Left colon (tissue), 2 donors: Measurements from ENCODE around the gene SCN4B. TPM values are rescaled to one million over a fixed set of nuclear protein-coding genes. Genes with fewer than 3 reads are reported as not detected.

Experiments
- ATAC-seq: fragments of 200-7000 bp; cut with Tn5 transposase; one replicate; pipeline ENCODE4 v1.9.1; 2020; ENCODE audit warnings: mild to moderate bottlenecking, moderate library complexity
- DNase-seq, 2 donors: peaks; one replicate each; pipeline ENCODE4 v3.0.0-alpha.2; 2020
- intact Hi-C, 2 donors: fragments of 100-400 bp; cut with DNase I in 1 of 2; cut with micrococcal nuclease in 1 of 2; formaldehyde crosslinking; loops; one replicate each; pipeline versions ENCODE4 v1.11.2 to v1.14.0; 2022; cut with DNase I, micrococcal nuclease
- total RNA-seq, 2 donors: library from RNA; stranded (reverse); fragmentation: NEBNext Ultra II Directional; extraction: Animal tissue kit (Norgen Biotek cat#: 25700); gene quantifications; one replicate each; pipeline ENCODE4 v1.2.1, GENCODE V29; 2021
- donor health status: DM: no; HTN: no; CAD: no.
- donor health status: DM: yes; HTN: yes; CAD: no.

Gene SCN4B
- total RNA-seq, 2 donors from 2014 or later, result 0.67 to 1.6 TPM

- peak; percentile 48 for ATAC-seq
- no peak for DNase-seq
- intact Hi-C loops, result no loop called here
These were observed 4.0 kb upstream of the SCN4B start for GRCh38 chr11:118156531-118157185.

GRCh38 chr11:118155776-118156530, 3.3 kb upstream of the SCN4B start:
- DNase-seq, result no peak
- ATAC-seq, result no peak
- intact Hi-C loops, result no loop called here

DNA sequence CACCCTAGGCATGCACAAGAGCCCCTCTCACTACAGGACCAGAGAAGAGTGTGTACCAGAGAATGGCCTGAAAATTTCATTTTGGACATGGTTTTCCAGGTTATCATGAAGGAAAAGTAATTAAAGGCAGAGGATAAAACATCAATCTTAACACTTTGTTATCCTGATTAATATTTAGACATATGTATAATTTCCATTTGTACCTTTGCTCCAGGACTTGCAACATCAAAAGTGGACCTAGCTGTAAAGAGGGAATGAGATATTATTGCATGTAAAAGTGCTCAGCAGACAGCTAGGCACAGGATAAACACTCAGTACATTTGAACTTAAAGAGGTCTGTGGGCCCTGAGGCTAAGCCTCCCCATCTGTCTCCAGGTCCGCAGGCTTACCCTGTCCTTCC, 2.0 kb upstream of the SCN4B start:
- DNase-seq, result no peak
- intact Hi-C loops, result no loop called here
- ATAC-seq, result no peak

- no peak for DNase-seq
- intact Hi-C loops, result no loop called here
These were observed 1.4 kb upstream of the SCN4B start for GRCh38 chr11:118153976-118154375.

GRCh38 chr11:118153516-118153915, 893 bp upstream of the SCN4B start:
- ATAC-seq, result no peak
- intact Hi-C loops, result no loop called here
- DNase-seq, result no peak

More at GRCh38 chr11:118153976-118154375, 1.4 kb upstream of the SCN4B start:
- ATAC-seq, result no peak

DNA sequence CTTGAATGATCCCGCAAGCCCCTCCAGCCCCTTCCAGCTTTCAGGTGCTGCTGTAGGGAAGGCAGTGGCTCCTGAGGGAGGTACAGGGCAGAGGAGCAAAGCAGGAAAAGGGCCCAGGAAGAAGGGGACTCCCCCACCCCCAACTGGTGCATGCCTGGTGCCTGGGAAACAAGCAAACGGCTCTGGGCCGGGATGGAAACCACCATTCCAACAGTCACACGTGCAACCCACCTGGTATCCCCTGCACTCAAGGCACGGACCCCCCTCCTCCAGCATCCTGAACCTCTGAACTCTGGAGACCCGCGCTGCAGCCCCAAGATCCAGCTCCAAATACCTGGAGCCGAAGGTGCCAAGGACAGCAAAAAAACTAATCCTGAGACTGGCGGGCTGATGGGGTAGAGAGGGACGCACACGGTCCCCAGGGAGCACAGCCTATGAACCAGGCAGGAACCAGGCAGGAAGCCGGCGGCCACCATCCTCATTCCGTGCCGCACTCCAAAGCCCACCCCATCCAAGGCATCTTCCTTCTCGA, 537 bp downstream of the SCN4B start:
- DNase-seq, result no peak
- no peak for ATAC-seq
- intact Hi-C loops, result no loop called here

GRCh38 chr11:118151431-118151830, 1.2 kb downstream of the SCN4B start:
- intact Hi-C loops, result no loop called here
- ATAC-seq (no peak), DNase-seq (no peak)

GRCh38 chr11:118149493-118149892, 3.1 kb downstream of the SCN4B start:
- intact Hi-C loops, result no loop called here
- ATAC-seq, result no peak
- DNase-seq, result no peak

GRCh38 chr11:118148856-118149255, 3.8 kb downstream of the SCN4B start:
- intact Hi-C loops, result no loop called here
- DNase-seq (no peak), ATAC-seq (no peak)

DNA sequence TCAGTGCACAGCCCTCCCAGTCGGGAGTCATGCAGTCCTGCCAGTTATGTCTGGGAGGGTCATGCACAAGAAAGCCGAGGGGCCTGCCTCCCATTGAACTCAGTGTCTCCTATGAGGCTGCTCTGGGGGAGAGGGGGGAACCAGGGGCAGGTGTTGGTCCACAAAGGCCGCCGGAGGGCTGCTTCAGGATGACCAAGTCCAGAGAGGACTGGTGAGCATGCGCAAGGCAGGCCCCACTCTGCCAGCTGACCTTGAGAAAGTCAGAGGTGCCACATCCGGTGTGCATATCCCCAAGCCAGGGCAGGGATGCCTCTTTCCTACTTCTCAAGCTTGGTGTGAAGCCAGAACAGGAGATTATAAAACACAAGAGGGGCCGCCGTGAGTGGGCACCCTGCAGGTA, 4.4 kb downstream of the SCN4B start:
- intact Hi-C loops, result no loop called here

DNA sequence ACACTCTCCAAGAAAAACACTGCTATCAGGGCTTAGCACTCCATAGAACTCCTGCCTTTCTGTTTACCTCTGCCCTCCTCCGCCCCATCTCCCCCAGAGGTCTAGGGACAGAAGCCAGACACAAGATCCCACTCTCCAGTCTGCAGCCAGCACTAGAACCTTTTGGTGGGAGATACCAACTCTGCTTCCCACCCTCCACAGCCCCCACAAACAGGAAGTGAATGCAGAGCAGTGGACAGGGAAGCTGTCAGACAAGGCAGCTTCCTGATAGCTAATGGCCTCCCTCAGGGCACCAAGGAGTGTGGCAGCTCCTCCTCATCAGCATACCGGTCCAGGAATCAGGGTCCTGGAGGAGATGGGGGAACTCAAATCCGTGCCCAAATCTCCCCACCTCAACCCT, 5.1 kb downstream of the SCN4B start:
- DNase-seq (no peak), ATAC-seq (no peak)
- intact Hi-C loops, result no loop called here

More for the DNA sequence above, 4.4 kb downstream of the SCN4B start:
- ATAC-seq (no peak), DNase-seq (no peak)

DNA sequence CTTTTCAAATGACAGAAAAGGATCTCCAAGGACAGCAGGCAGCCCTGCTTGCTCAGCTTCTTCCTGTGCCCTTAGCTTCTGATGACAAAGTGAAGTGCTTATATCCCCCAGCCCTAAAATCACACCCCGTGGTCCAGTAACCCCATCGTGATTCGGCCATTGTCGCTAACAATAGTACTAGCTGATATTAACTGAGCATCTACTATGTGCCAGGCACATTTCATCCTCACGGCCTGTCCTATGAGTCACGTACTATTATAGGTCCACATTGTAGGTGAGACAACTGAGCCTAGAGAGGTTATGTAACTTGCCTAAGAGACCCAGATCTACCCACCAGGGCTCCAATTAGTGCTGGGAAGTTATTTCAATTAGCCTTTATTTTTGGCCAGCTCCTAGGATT, 6.1 kb downstream of the SCN4B start:
- ATAC-seq, result no peak
- intact Hi-C loops, result no loop called here
- no peak for DNase-seq

DNA sequence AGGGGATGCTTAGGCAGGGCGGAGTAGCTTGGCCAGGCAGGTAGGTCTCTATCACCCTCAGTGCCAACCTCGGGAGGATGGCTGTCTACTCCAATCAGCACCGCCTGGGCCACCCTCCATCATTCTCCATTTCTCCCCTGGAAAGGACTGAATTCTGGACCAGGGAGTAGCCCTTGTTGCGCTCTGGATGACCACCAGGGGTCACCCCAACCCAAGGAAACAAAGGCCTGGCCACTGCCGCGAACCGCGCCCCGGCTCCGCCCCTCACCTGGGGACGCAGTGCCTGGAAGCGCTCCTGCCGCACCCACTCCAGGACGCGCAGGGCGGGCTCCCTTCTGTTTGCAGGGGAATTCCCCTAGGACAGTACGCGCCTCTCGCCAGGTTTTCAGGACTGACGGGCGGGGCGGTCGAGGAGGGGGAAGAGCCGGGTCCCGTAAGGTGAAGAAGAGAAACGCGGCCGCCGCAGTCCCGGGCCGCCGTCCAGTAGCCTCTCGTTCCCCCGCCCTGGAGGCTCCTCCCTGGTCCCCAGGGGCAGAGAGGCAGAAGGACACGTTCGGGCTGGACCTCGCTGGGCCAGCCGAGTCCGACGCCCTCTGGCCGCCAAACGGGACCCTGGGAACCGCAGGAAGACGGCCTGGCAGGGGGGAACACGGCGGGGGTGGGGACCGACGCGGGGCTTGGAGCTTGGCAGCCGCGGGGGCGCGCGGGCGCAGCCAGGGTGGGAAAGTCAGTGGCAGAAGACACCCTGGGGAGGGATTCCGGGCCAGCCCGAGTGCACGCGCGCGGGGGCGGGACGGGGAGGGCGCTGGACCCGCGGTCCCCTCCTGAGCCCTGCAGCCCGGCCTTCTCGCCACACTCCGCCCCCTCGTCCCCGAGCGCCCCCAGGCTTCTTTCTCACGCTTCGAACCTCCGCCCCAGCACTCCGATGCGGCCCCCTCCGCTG, 7.1 kb downstream of the SCN4B start:
- intact Hi-C loops, result no loop called here
- ATAC-seq, result peak; percentile 98
- peak; percentile 92 to 94 for DNase-seq

DNA sequence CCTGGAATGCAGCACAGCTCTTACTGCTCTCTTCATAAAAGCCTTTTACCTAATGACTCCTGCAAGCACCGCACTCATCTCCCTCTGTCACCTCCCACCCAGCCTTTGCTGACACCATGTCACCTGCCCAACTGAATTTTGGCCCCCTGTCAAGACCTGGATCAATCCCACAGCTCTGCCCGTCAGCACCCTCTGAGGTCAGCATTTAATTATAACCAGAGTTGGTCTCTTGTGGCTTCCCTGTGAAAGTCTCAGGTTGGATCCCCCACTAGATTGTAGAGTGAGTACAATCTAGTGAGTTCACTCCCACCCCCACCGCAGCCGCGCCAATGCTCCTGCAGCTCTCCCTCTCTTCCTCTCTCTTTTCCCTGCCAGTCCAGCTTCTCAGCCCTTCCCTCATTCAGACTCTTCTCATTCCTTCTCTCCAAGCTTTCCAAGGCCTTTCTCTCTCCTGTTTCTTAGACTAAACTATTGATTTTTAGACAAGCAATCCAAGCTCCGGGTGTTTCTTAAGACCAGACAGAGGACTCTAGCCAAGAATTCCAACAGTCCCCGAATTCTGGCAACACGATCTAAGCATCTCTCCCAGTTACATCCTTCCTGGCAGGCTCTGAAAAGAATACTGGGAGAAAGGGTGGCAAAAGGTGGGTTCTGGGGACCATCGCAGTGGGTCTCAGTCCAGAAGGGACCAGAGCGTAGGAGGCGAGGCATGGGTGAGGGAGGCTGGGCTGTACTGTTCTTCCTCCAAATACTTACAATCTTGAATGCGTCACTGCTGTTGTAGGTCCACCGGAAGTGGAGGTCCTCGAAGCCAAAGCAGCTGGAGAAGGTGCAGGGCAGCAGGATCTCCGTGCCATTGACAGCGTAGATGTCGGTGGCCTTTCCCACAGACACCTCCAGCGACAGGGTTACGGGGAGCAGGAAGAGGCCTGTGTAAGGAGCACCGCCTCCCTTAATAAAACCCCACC, 8.0 kb downstream of the SCN4B start:
- DNase-seq, result no peak
- ATAC-seq, result no peak
- intact Hi-C loops, result no loop called here

DNA sequence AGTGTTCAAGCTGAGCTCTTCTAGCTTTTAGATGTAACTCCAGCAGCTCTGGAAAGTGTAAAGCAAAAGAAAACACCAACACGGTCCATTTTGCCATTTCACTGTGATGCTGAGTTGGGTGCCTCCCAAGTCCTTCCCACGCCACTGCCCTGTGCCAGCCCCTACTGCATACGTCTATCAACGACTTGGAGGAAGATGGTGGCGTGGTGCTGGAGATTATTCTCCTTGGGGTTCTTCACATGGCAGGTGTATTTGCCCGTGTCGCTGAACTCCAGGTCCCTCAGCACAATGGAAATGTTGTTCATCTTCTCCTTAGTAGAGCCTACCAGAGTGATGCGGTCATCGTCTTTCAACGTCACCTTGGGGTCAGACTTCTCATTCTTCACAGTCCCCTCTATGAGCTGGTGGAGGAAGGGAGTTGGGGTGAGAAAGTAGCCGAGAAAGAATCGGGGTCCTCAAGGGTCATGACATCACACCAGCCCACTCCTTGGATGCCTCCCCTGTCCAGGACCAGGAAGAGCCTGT, 8.9 kb downstream of the SCN4B start:
- intact Hi-C loops, result no loop called here
- ATAC-seq (no peak), DNase-seq (no peak)

GRCh38 chr11:118142809-118143208, 9.8 kb downstream of the SCN4B start:
- intact Hi-C loops, result no loop called here
- no peak for ATAC-seq
- peak in 1 of 2 donors; percentile 38 for DNase-seq

GRCh38 chr11:118142081-118142480, 10.5 kb downstream of the SCN4B start:
- DNase-seq, result no peak
- ATAC-seq, result no peak
- intact Hi-C loops, result no loop called here

- DNase-seq (no peak), ATAC-seq (no peak)
- intact Hi-C loops, result no loop called here
These were observed 13.0 kb downstream of the SCN4B start for GRCh38 chr11:118139578-118139977.
